IPS-NIHi11 (cell line): ENCODE measurements around the gene RYR2.
"Not testable (repeated sequence)": the region's sequence is repeated elsewhere in the genome, so short reads cannot be mapped to it uniquely, and the experiment has no call there.

ENCODE experiments used
- DNase-seq: peaks from one replicate; pipeline ENCODE4 v3.0.0; 2012; ENCODE audit warnings: mixed read lengths, low spot score

RYR2 gene

GRCh38 chr1:237795558-237795957, 753.6 kb downstream of the RYR2 start:
- DNase-seq, result no peak

- DNase-seq, result peak; percentile 86
Observed at GRCh38 chr1:237799762-237800474, 757.9 kb downstream of the RYR2 start.

- no peak for DNase-seq
Observed at GRCh38 chr1:237804516-237804915, 762.5 kb downstream of the RYR2 start.

GRCh38 chr1:237809099-237809498, 767.1 kb downstream of the RYR2 start:
- no peak for DNase-seq

- no peak for DNase-seq
Observed at GRCh38 chr1:237811633-237812032, 769.6 kb downstream of the RYR2 start.

GRCh38 chr1:237812061-237812460, 770.1 kb downstream of the RYR2 start:
- no peak for DNase-seq

- peak; percentile 39 for DNase-seq
Observed at GRCh38 chr1:237814319-237814924, 772.4 kb downstream of the RYR2 start.

GRCh38 chr1:237817277-237817676, 775.3 kb downstream of the RYR2 start:
- no peak for DNase-seq

GRCh38 chr1:237820634-237821033, 778.6 kb downstream of the RYR2 start:
- not testable (repeated sequence) for DNase-seq

GRCh38 chr1:237832858-237833257, 790.9 kb downstream of the RYR2 start:
- no peak for DNase-seq

GRCh38 chr1:237834048-237834447, 792.1 kb downstream of the RYR2 start:
- no peak for DNase-seq

GRCh38 chr1:237834461-237834860, 792.5 kb downstream of the RYR2 start:
- no peak for DNase-seq

GRCh38 chr1:237838320-237838719, 796.3 kb downstream of the RYR2 start:
- DNase-seq, result no peak

- DNase-seq, result no peak
Observed at GRCh38 chr1:237838904-237839534, 797.0 kb downstream of the RYR2 start.

- DNase-seq, result no peak
Observed at GRCh38 chr1:237841485-237841884, 799.5 kb downstream of the RYR2 start.

- not testable (repeated sequence) for DNase-seq
Observed at GRCh38 chr1:237843516-237843915, 801.5 kb downstream of the RYR2 start.

- DNase-seq, result peak; percentile 73
Observed at GRCh38 chr1:237851210-237851845, 809.3 kb downstream of the RYR2 start.

- no peak for DNase-seq
Observed at GRCh38 chr1:237852342-237852741, 810.4 kb downstream of the RYR2 start.

- DNase-seq, result no peak
Observed at GRCh38 chr1:237857455-237857854, 815.5 kb downstream of the RYR2 start.

- DNase-seq, result no peak
Observed at GRCh38 chr1:237858992-237859391, 817.0 kb downstream of the RYR2 start.

GRCh38 chr1:237861944-237862343, 820.0 kb downstream of the RYR2 start:
- DNase-seq, result no peak

- no peak for DNase-seq
Observed at GRCh38 chr1:237863234-237863633, 821.2 kb downstream of the RYR2 start.
